Spleen (tissue), 11 donors: ENCODE measurements around the gene PEX10. TPM values are rescaled to one million over a fixed set of nuclear protein-coding genes. Genes with fewer than 3 reads are reported as not detected.

Source experiments
- DNase-seq: peaks from one replicate; pipeline ENCODE4 v3.0.0-alpha.2; 2020
- H3K27ac ChIP-seq, 8 donors: fragments of 200-600 bp; sonication (generic) in 7 of 8; 1 replicate in 4 of 8; 2 replicates in 4 of 8; pipeline versions ENCODE4 v1.5.0 to v1.8.0; 2016 to 2021; ENCODE audit warnings: inconsistent platforms in 4 of 8, mild to moderate bottlenecking in 4 of 8, moderate library complexity in 1 of 8
- H3K27me3 ChIP-seq, 7 donors: fragments of 200-600 bp; sonication (generic) in 6 of 7; replicated peaks in 1 of 7; 1 replicate in 4 of 7; 2 replicates in 3 of 7; pipeline versions ENCODE4 v1.5.0 to v1.8.0; 2016 to 2021; ENCODE audit warnings: inconsistent platforms in 3 of 7, mild to moderate bottlenecking in 1 of 7
- H3K36me3 ChIP-seq, 6 donors: fragments of 200-600 bp; sonication (generic) in 5 of 6; 1 replicate in 4 of 6; 2 replicates in 2 of 6; pipeline versions ENCODE4 v1.5.0 to v1.8.0; 2016 to 2021; ENCODE audit warnings: inconsistent platforms in 2 of 6
- H3K4me1 ChIP-seq, 6 donors: fragments of 200-600 bp; sonication (generic) in 5 of 6; 1 replicate in 3 of 6; 2 replicates in 3 of 6; pipeline versions ENCODE4 v1.5.0 to v1.8.0; 2016 to 2021; ENCODE audit warnings: inconsistent platforms in 3 of 6
- H3K4me3 ChIP-seq, 8 donors: fragments of 200-600 bp; sonication (generic) in 7 of 8; 1 replicate in 4 of 8; 2 replicates in 4 of 8; pipeline versions ENCODE4 v1.5.0 to v1.8.0; 2016 to 2021; ENCODE audit warnings: inconsistent platforms in 4 of 8, mild to moderate bottlenecking in 4 of 8, moderate library complexity in 2 of 8
- H3K9me3 ChIP-seq, 8 donors: fragments of 200-600 bp; sonication (generic) in 7 of 8; 1 replicate in 4 of 8; 2 replicates in 4 of 8; pipeline versions ENCODE4 v1.5.0 to v1.8.0; 2016 to 2021; ENCODE audit warnings: inconsistent platforms in 4 of 8
- POLR2A ChIP-seq, 3 donors: fragments of 450-650 bp; IDR thresholded peaks; one replicate each; pipeline ENCODE4 v1.5.1; 2017; ENCODE audit warnings: antibody characterized with exemption in 3 of 3, mild to moderate bottlenecking in 1 of 3
- POLR2AphosphoS5 ChIP-seq, 3 donors: sonication (generic); formaldehyde crosslinking; IDR thresholded peaks; one replicate each; pipeline ENCODE4 v1.5.1; 2017; ENCODE audit warnings: antibody characterized with exemption in 3 of 3
- WGBS, 5 donors: extraction: QIAGEN DNeasy Blood & Tissue Kit in 3 of 5; methylation state at CpG; one replicate each; pipeline versions ENCODE4 v1.1.5 to v1.1.7; 2013 to 2018; 5-methylcytosine and 5-hydroxymethylcytosine counted together
- intact Hi-C: fragments of 100-400 bp; cut with DNase I; formaldehyde crosslinking; loops from one replicate; pipeline ENCODE4 v1.15.0; 2023; ENCODE audit warnings: low total_unique reads
- polyA plus RNA-seq, 3 donors: library from polyadenylated mRNA; stranded (reverse); fragments of 200-250 nt; gene quantifications; one replicate each; pipeline ENCODE4 v1.2.1, GENCODE V29; 2013
- total RNA-seq, 7 donors: library from RNA; depleted of rRNA in 3 of 7; stranded (reverse); fragments of >200 nt in 3 of 7; fragmentation: NEBNext Ultra II Directional in 4 of 7; extraction: Animal tissue kit (Norgen Biotek cat#: 25700) in 4 of 7; gene quantifications; one replicate each; pipeline versions ENCODE4 v1.1.0 to v1.2.1, GENCODE V29; 2016 to 2021
- TF ChIP-seq, protein P1 (sequence below), 11 experiments: fragments of 200-600 bp in 7 of 11; fragments of 450-650 bp in 4 of 11; sonication (generic) in 4 of 11; IDR thresholded peaks in 8 of 11; conservative IDR thresholded peaks in 3 of 11; 1 replicate in 7 of 11; 2 replicates in 4 of 11; pipeline versions ENCODE4 v1.4.0 to v1.8.0; 2016 to 2021; ENCODE audit warnings: antibody characterized with exemption in 11 of 11, inconsistent platforms in 4 of 11, mild to moderate bottlenecking in 1 of 11
- donor health status: healthy with polysubstance abuse.
- donor health status: DM: no; HTN: no; CAD: no; lungs with moderate emphysema.
- donor health status: DM: no; HTN: no; CAD: no.
- donor health status: Bipolar disorder and iron deficiency.
- donor health status: healthy.
- donor health status: DM: no; HTN: no; CAD: no.
- donor health status: DM: yes; HTN: yes; CAD: no.

Gene PEX10
- total and polyA plus RNA-seq, 10 donors, result 10.2 to 19.1 (median 16.1) TPM

DNA sequence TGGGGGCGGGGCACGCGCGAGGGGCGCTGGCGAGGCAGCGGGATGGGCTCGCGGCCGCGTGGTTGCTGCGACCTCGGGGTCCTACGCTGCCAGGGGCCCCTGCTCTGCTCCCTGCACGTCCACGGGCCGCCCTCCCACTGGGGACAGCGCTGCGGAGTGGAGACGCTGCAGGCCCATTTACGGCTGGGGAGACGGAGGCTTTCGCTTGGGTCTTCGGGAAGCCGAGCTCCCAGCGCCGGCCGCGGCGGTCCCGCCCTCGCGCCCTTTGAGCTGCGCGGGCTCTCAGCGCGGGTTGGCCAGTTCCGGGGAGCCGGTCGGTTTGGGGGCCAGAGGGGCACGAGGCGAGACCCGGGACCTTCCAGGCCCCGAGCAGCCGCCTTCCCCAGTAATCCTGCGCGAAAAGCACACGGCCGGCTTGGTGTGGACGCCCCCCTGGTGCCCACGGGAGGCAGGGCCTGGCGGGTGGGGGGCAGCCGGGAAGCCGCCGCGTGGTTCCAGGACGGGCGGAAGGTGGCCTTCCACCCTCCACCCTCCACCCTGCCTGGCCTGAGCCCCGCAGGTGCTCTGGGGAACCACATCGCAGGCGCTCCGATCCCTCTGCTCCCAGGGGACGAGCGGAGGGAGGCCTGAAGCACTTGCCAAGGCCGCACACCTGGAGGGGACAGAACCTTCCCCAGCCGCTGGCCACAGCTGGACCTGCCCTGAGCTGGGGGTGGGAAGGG is 570 bp upstream of the PEX10 start:
- peak; percentile 90 for DNase-seq
- 0 to 4% (median 1%) methylated on average over 21 to 66 of the region's 66 CpGs for WGBS, 5 donors
- TF ChIP-seq, protein P1, sequence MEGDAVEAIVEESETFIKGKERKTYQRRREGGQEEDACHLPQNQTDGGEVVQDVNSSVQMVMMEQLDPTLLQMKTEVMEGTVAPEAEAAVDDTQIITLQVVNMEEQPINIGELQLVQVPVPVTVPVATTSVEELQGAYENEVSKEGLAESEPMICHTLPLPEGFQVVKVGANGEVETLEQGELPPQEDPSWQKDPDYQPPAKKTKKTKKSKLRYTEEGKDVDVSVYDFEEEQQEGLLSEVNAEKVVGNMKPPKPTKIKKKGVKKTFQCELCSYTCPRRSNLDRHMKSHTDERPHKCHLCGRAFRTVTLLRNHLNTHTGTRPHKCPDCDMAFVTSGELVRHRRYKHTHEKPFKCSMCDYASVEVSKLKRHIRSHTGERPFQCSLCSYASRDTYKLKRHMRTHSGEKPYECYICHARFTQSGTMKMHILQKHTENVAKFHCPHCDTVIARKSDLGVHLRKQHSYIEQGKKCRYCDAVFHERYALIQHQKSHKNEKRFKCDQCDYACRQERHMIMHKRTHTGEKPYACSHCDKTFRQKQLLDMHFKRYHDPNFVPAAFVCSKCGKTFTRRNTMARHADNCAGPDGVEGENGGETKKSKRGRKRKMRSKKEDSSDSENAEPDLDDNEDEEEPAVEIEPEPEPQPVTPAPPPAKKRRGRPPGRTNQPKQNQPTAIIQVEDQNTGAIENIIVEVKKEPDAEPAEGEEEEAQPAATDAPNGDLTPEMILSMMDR (IDR thresholded peaks at IDR 0.05 in 8 of 11, conservative IDR thresholded peaks at IDR 0.05 in 3 of 11), result peak in 1 of 11 experiments; percentile 35
- no peak for TF ChIP-seq POLR2A (IDR thresholded peaks at IDR 0.05)
- peak; percentile 64 to 76 (median 66) for TF ChIP-seq POLR2AphosphoS5 (IDR thresholded peaks at IDR 0.05)
- peaks cover 0 to 24% (median 13%) of the 10 kb centered on the region in 6 donors for H3K36me3 ChIP-seq
- peak overlapping the region; percentile 82 to 93 (median 89) for H3K27ac ChIP-seq
- H3K4me3 ChIP-seq, result peak overlapping the region; percentile 75 to 97 (median 86)
- peaks cover 29 to 75% (median 53%) of the 10 kb centered on the region in 6 donors for H3K4me1 ChIP-seq
- intact Hi-C loops, result loop anchor here (5.0 kb wide), 1 partner anchor 134 kb away; no protein-coding TSS in a partner anchor
- peaks cover 0 to 29% (median 2%) of the 10 kb centered on the region in 7 donors for H3K27me3 ChIP-seq
- H3K9me3 ChIP-seq, result no peaks in the 10 kb centered on the region

DNA sequence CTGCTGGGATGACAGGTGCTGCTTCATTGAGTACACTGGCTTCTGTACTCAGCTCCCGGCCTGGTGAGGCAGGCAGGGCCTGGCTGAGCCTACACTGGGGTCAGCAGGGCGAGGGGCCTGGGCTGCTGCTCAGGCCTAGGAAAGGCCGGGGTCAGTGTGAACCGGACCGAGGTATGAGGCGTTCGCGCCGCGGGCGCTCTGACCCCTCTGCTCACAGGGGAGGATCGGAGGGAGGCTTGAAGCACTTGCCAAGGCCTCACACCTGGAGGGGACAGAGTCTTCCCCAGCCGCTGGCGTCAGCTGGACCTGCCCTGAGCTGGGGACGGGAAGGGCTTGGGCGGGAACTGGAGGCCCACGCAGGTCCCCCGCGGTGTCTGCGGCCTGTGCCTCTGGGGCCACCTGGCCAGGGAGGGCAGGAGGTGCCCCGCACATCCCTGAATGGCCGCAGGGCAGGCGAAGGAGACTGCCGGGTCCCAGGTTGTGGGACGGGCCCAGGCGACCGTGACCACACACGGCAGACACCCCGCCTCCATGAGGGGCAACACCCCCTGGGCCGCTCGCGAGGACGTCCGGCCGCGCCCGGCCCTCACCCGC is 466 bp downstream of the PEX10 start:
- intact Hi-C loops, result loop anchor here (5.0 kb wide), 1 partner anchor 135 kb away; no protein-coding TSS in a partner anchor
- H3K4me1 ChIP-seq, result peaks cover 28 to 65% (median 50%) of the 10 kb centered on the region in 6 donors
- peak overlapping the region; percentile 82 to 93 (median 89) for H3K27ac ChIP-seq
- H3K36me3 ChIP-seq, result peaks cover 0 to 35% (median 22%) of the 10 kb centered on the region in 6 donors
- H3K4me3 ChIP-seq, result peak overlapping the region; percentile 75 to 97 (median 86)
- 7 to 22% (median 9%) methylated on average over 9 to 38 of the region's 38 CpGs for WGBS, 5 donors
- DNase-seq, result no peak
- peak in 1 of 3 donors; percentile 1 for TF ChIP-seq POLR2A (IDR thresholded peaks at IDR 0.05)
- TF ChIP-seq, protein P1 (IDR thresholded peaks at IDR 0.05 in 8 of 11, conservative IDR thresholded peaks at IDR 0.05 in 3 of 11), result no peak
- no peak for TF ChIP-seq POLR2AphosphoS5 (IDR thresholded peaks at IDR 0.05)
- no peaks in the 10 kb centered on the region for H3K9me3 ChIP-seq
- peaks cover 0 to 19% (median 2%) of the 10 kb centered on the region in 7 donors for H3K27me3 ChIP-seq

DNA sequence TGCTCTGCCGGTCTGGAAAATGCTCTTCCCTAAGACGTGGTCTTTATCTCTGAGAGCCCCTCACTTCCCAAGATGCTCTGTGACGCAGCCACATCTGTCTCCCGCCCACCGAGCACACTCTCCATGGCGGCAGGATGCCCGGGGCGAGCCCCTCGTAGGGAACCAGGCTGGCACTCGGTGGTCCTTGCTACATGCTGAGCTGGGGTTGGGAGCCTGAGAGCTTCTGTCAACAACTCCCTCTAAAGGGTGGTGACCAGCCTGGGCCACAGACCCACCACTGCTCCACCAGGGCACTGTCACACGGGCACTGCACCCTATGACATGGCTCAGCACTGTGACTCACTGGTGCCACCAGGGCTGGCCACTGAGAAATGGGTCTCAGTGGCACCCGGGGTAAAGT is 2.6 kb downstream of the PEX10 start:
- Histone ChIP-seq H3K9me3 (no peaks in the 10 kb centered on the region), H3K4me1 (peaks cover 23 to 64% (median 39%) of the 10 kb centered on the region in 6 donors), H3K27me3 (no peaks in the 10 kb centered on the region), H3K36me3 (peaks cover 0 to 56% (median 43%) of the 10 kb centered on the region in 6 donors), H3K27ac (no peak overlapping the region), H3K4me3 (no peak overlapping the region)
- TF ChIP-seq POLR2AphosphoS5 (IDR thresholded peaks at IDR 0.05), result no peak
- TF ChIP-seq POLR2A (IDR thresholded peaks at IDR 0.05), result no peak
- TF ChIP-seq, protein P1 (IDR thresholded peaks at IDR 0.05 in 8 of 11, conservative IDR thresholded peaks at IDR 0.05 in 3 of 11), result no peak
- no peak for DNase-seq
- WGBS, 5 donors, result 90 to 98% (median 95%) methylated on average over 9 to 12 of the region's 12 CpGs
- intact Hi-C loops, result loop anchor here (5.0 kb wide), 1 partner anchor 138 kb away; no protein-coding TSS in a partner anchor

DNA sequence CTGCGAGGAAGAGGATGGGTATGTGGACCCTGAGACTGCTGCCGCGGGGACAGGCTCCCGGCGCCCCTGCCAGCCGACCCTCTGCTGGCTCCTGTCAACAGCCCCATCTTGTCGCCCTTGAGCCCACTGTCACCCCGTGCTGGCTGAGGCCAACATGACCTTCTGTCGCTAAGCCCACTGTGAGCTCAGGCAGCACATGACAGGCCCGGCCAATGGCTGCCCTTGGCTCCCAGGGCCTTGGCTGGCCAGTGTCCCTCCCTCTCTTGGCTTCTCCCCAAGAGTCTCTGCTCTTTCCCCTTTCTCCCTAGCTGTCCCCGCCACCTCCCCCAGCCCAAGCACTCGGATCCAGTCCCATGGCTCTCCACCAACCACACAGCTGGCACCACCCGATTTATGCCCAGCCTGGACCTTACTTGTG is 3.5 kb downstream of the PEX10 start:
- intact Hi-C loops, result no loop called here
- Histone ChIP-seq H3K4me3 (no peak overlapping the region), H3K9me3 (no peaks in the 10 kb centered on the region), H3K27me3 (no peaks in the 10 kb centered on the region), H3K36me3 (peaks cover 0 to 65% (median 52%) of the 10 kb centered on the region in 6 donors), H3K27ac (no peak overlapping the region), H3K4me1 (peaks cover 16 to 64% (median 34%) of the 10 kb centered on the region in 6 donors)
- no peak for TF ChIP-seq POLR2AphosphoS5 (IDR thresholded peaks at IDR 0.05)
- TF ChIP-seq, protein P1 (IDR thresholded peaks at IDR 0.05 in 8 of 11, conservative IDR thresholded peaks at IDR 0.05 in 3 of 11), result no peak
- no peak for TF ChIP-seq POLR2A (IDR thresholded peaks at IDR 0.05)
- 84 to 91% (median 89%) methylated on average over 8 to 13 of the region's 13 CpGs for WGBS, 5 donors
- DNase-seq, result no peak
